ENCODE measurements around the gene WTAP. TPM values are rescaled to one million over a fixed set of nuclear protein-coding genes. Genes with fewer than 3 reads are reported as not detected.

WTAP gene
- total and polyA plus RNA-seq, 2 of the 8 experiments (the other 6 are each of a cell fraction or from before 2014, with no cell fraction given) = 32.6 to 120 TPM

GRCh38 chr6:159722655-159723054 is 4.7 kb upstream of the WTAP start (continued):
- TF ChIP-seq KDM4A (IDR thresholded peaks at IDR 0.05; ENCODE audit: low read depth, low read length, severe bottlenecking) = no peak
- no peak for TF ChIP-seq ASH2L (IDR thresholded peaks at IDR 0.05; ENCODE audit: low read length)
- TF ChIP-seq FOSL1 (IDR thresholded peaks at IDR 0.05; ENCODE audit: insufficient read depth, low read depth, low read length) = no peak
